HuH-7 (cell line): ENCODE results near the gene UPK3BL1.
"Not testable (repeated sequence)": the region's sequence is repeated elsewhere in the genome, so short reads cannot be mapped to it uniquely, and the experiment has no call there.

Source experiments
- DNase-seq: peaks from one replicate; pipeline ENCODE4 v3.0.0; 2011; ENCODE audit warnings: low spot score

The UPK3BL1 gene, protein sequence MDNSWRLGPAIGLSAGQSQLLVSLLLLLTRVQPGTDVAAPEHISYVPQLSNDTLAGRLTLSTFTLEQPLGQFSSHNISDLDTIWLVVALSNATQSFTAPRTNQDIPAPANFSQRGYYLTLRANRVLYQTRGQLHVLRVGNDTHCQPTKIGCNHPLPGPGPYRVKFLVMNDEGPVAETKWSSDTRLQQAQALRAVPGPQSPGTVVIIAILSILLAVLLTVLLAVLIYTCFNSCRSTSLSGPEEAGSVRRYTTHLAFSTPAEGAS

DNA sequence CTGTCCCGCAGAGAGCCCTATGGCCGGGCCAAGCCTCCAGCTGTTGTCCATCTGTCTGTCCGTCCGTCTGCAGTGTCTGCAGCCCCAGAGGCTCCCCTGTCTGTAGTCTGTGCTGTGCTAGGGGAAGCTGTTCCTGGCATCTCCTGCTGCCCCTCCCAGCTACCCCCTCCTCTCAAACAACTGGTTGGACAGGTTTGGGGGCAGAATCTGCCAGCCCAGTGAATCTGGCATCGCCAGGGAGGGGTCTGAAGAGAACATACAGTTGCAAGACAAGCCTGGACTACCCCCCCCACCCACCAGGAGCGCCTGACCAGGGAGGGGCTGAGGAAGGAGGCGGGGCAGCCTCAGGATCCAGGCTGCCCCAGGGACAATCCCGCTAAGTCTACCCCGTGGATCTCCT lies at the start of gene UPK3BL1:
UPK3BL1 (minus strand) TSS at position 101 of the 400 bp plus-strand sequence; CDS start at position 51, 50 bp downstream.
- DNase-seq: not testable (repeated sequence)

- DNase-seq: not testable (repeated sequence)
Observed at GRCh38 chr7:102690602-102691001, 48.0 kb upstream of the UPK3BL1 start.

GRCh38 chr7:102689436-102690282 lies 47.1 kb upstream of the UPK3BL1 start:
- DNase-seq: not testable (repeated sequence)

DNA sequence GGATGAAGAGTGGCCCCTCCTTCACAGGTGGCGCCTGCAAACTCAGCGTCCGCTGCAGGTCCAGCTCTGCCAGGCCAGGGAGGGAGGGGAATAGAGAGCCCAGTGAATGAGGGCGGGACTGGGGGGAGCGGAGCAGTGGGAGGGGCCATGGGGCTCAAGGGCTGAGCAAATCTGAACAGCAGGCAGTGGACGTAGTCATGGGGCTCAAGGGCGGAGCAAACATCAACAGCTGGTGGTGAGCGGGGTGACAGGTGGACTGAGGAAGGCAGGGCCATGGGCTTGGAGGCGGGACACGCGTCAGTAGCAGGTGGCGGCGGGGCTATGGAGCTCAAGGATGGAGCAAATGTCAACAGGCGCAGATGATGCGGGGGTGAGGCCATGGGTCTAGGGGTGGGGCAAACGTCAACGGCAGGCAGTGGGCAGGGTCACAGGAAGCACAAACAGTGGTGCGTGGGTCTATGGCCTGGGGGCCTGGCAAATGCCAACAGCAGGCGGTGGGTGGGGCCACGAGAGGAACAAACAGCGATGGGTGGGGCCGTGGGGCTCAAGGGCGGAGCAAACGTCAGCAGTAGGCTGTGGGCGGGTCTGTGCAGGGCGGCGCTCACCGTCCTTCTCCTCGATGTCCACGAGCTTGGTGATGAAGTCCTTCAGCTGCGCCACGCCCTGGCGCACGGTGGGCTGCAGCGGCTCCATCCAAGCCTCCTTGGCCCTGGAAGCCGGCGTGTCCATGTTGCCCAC lies 45.9 kb upstream of the UPK3BL1 start:
- DNase-seq: not testable (repeated sequence)

DNA sequence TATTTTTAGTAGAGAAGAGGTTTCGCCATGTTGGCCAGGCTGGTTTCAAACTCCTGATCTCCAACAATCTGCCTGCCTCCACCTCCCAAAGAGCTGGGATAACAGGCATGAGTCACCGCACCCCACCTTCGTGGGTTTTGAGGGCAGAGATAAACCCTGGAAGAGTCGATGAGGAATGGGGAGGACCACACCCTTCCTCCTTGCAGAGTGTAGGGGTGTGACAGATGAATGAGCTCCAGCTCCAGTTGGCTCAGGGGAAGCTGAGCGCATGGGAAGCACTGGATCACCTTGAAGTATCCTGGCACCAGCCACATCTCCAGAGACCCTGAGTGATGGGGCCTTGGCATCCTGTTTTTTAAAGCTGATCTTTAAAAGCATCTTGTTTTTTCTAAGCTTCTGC lies 40.0 kb upstream of the UPK3BL1 start:
- DNase-seq: not testable (repeated sequence)

DNA sequence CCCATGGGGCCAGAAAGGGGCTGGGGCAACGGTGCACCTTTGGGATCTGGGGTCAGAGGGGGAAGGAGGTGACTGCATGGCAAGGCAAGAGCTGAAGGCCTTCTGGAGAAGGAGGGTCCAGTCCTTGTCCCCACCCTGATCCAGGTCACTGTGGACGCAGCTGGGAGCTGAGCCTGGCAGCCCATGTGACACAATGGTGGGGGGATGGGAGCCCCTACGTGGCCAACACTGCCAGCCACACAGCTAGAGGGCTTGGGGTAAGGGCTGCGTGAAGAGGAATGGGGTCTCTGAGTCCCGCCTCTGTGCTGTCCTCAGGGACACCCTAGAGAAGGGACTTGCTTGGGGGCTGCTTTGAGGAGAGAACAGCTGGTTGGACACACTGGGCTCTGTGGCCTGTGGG lies 38.2 kb upstream of the UPK3BL1 start:
- not testable (repeated sequence) for DNase-seq

- not testable (repeated sequence) for DNase-seq
Observed at GRCh38 chr7:102675545-102675944, 33.0 kb upstream of the UPK3BL1 start.

GRCh38 chr7:102673447-102674067 lies 31.0 kb upstream of the UPK3BL1 start:
- DNase-seq: not testable (repeated sequence)

- DNase-seq: not testable (repeated sequence)
Observed at GRCh38 chr7:102671956-102672307, 29.3 kb upstream of the UPK3BL1 start.

GRCh38 chr7:102671166-102671955 lies 28.8 kb upstream of the UPK3BL1 start, which contains the start of gene POLR2J2:
Gene POLR2J2, minus strand, starts transcription at chr7:102671663. Its CDS starts 62 bp downstream, at chr7:102671601.
- peak; percentile 85 for DNase-seq

DNA sequence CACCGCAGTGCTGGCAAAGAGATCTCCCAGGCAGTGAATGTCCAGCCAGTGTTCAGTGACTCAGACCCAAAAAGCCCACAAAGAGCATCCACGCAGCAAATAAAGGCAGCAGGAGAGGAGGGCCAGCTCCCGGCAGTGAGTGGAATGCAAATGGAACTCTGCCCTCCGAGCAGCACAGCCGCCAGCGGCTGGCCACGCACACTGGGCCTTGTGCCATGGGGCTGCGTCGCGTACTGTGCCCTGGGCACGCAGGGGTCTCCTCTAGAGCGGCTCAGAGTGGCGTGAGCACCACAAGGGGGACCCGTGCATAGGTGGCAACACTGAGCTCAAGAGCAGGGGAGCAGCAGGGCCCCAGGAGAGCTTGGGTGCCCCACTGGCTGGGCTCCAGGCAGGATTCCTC lies 24.9 kb upstream of the UPK3BL1 start:
- DNase-seq: not testable (repeated sequence)

GRCh38 chr7:102666850-102667249 lies 24.3 kb upstream of the UPK3BL1 start:
- DNase-seq: not testable (repeated sequence)

- not testable (repeated sequence) for DNase-seq
Observed at GRCh38 chr7:102664765-102665164, 22.2 kb upstream of the UPK3BL1 start.

DNA sequence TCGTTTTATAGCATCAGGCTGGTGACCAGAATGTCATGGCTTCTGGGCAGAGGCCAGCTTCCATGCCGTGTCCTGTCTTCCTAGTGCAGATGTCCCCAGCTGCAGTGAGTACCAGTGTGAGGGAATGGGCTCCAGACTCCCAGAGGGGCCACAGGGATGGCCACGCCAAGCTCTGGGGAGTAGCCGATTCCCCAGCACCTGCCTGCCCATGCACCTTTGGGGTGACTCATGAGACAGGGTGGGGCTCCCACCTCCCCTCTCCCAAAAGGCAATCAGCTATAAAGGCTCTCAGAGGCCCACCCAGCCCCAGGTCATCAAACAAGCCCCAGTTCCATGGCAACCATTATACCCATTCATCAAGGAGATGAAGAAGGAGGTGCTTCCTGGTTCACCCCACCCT lies 7.3 kb upstream of the UPK3BL1 start, which contains the start of gene SPDYE2B:
SPDYE2B (plus strand) TSS at position 396 of the 400 bp plus-strand sequence. CDS start 2,030 bp downstream, outside the sequence.
- not testable (repeated sequence) for DNase-seq

GRCh38 chr7:102647813-102648212 lies 5.2 kb upstream of the UPK3BL1 start:
- not testable (repeated sequence) for DNase-seq

DNA sequence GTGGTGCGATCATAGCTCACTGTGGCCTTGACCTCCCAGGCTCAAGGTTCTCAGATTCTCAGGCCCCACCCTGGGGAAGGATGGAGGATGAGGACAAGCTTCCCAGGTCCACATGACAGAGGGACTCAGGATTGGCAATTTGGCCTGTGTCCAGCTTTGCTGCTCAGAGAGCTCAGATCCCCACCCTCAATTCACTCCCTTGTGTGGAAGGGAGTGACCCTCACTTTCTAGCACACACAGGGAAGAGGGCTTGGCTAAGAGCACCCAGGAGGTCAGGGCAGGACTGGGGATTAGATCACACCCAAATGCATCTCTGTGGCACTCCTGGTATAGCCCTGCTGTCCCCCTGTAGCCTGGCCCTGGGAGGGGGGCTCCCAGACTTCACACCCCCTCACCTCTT lies 813 bp upstream of the UPK3BL1 start:
- DNase-seq: not testable (repeated sequence)

- not testable (repeated sequence) for DNase-seq
Observed at GRCh38 chr7:102638848-102639247, 3.7 kb downstream of the UPK3BL1 start.

DNA sequence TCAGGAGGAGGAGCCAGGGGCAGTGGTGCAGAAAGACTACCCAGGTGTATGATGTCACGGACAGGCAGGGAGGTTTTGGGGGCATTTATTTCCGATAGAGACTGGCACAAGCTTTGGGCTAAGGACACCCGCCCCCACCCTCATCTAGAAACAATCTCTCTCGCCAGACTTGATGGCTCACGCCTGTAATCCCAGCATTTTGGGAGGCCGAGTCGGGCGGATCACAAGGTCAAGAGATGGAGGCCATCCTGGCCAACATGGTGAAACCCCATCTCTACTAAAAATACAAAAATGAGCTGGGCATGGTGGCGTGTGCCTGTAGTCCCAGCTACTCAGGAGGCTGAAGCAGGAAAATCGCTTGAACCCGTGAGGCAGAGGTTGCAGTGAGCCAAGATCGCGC lies 5.6 kb downstream of the UPK3BL1 start:
- not testable (repeated sequence) for DNase-seq

- DNase-seq: not testable (repeated sequence)
Observed at GRCh38 chr7:102635354-102635753, 7.2 kb downstream of the UPK3BL1 start.

- not testable (repeated sequence) for DNase-seq
Observed at GRCh38 chr7:102634299-102634698, 8.3 kb downstream of the UPK3BL1 start.

DNA sequence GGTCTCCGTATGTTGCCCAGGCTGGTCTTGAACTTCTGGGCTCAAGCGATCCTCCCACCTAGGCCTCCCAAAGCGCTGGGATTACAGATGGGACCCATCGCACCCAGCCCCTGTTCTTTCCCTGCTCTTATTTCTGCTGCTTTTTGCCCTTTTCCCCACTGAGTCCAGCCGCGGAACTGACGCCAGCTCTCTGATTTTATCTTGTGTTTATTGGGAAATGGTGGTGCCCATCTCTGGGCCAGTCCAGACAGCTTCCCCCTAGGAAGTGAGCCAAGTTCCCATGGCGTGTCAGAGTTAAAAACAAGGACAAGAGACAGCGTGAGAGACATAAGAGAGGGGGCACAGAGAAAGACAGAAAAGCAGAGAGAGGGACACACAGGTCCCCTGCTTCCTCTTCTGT lies 12.0 kb downstream of the UPK3BL1 start:
- not testable (repeated sequence) for DNase-seq
